ENCODE measurements around the gene XNDC1N. TPM values are rescaled to one million over a fixed set of nuclear protein-coding genes. Genes with fewer than 3 reads are reported as not detected.

Gene XNDC1N
- total RNA-seq, 1 donor = 9.4 TPM

GRCh38 chr11:71955898-71956456, 27.6 kb upstream of the XNDC1N start:
- Histone ChIP-seq H3K4me2 (ENCODE audit: insufficient read depth, low read length) (no peak overlapping the region), H4K20me1 (ENCODE audit: insufficient read depth, low read length) (peaks cover 47% of the 10 kb centered on the region), H3K36me3 (ENCODE audit: insufficient read depth, low read length) (peaks cover 9% of the 10 kb centered on the region), H3K79me2 (ENCODE audit: insufficient read depth, low read length) (peaks cover 83% of the 10 kb centered on the region), H3K9me3 (ENCODE audit: low read depth, low read length) (no peaks in the 10 kb centered on the region), H3K4me3 (ENCODE audit: insufficient read depth, low read length) (no peak overlapping the region), H3K4me1 (ENCODE audit: insufficient read depth, low read length) (no peaks in the 10 kb centered on the region), H3K27me3 (ENCODE audit: insufficient read depth, low read length) (no peaks in the 10 kb centered on the region), H3K27ac (ENCODE audit: low read depth, low read length) (no peak overlapping the region), H2AFZ (ENCODE audit: low read length) (no peak overlapping the region)
- peak; percentile 58 for DNase-seq (ENCODE audit: insufficient read length, low spot score, missing footprints)
- no peak for TF ChIP-seq CTCF (IDR thresholded peaks at IDR 0.05; ENCODE audit: extremely low read depth, low read depth, low read length)

- no peak for TF ChIP-seq CTCF (IDR thresholded peaks at IDR 0.05; ENCODE audit: extremely low read depth, low read depth, low read length)
- Histone ChIP-seq H3K9me3 (ENCODE audit: low read depth, low read length) (no peaks in the 10 kb centered on the region), H2AFZ (ENCODE audit: low read length) (no peak overlapping the region), H3K4me3 (ENCODE audit: insufficient read depth, low read length) (no peak overlapping the region), H3K79me2 (ENCODE audit: insufficient read depth, low read length) (peaks cover 96% of the 10 kb centered on the region), H3K4me1 (ENCODE audit: insufficient read depth, low read length) (peaks cover 15% of the 10 kb centered on the region), H3K36me3 (ENCODE audit: insufficient read depth, low read length) (no peaks in the 10 kb centered on the region), H4K20me1 (ENCODE audit: insufficient read depth, low read length) (peaks cover 41% of the 10 kb centered on the region), H3K27me3 (ENCODE audit: insufficient read depth, low read length) (no peaks in the 10 kb centered on the region), H3K27ac (ENCODE audit: low read depth, low read length) (no peak overlapping the region), H3K4me2 (ENCODE audit: insufficient read depth, low read length) (no peak overlapping the region)
- DNase-seq (ENCODE audit: insufficient read length, low spot score, missing footprints) = no peak
These were observed 23.4 kb upstream of the XNDC1N start for GRCh38 chr11:71951741-71952310.

GRCh38 chr11:71949034-71949433, 20.6 kb upstream of the XNDC1N start:
- H4K20me1 ChIP-seq (ENCODE audit: insufficient read depth, low read length) = peaks cover 16% of the 10 kb centered on the region

More at GRCh38 chr11:71949034-71949433, 20.6 kb upstream of the XNDC1N start:
- no peak for TF ChIP-seq CTCF (IDR thresholded peaks at IDR 0.05; ENCODE audit: extremely low read depth, low read depth, low read length)
- DNase-seq (ENCODE audit: insufficient read length, low spot score, missing footprints) = no peak
- H3K27me3 ChIP-seq (ENCODE audit: insufficient read depth, low read length) = no peaks in the 10 kb centered on the region
- H3K79me2 ChIP-seq (ENCODE audit: insufficient read depth, low read length) = peaks cover 75% of the 10 kb centered on the region
- no peak overlapping the region for H3K4me3 ChIP-seq (ENCODE audit: insufficient read depth, low read length)
- H3K4me1 ChIP-seq (ENCODE audit: insufficient read depth, low read length) = peaks cover 41% of the 10 kb centered on the region
- no peaks in the 10 kb centered on the region for H3K9me3 ChIP-seq (ENCODE audit: low read depth, low read length)
- H3K4me2 ChIP-seq (ENCODE audit: insufficient read depth, low read length) = no peak overlapping the region
- no peaks in the 10 kb centered on the region for H3K36me3 ChIP-seq (ENCODE audit: insufficient read depth, low read length)
- no peak overlapping the region for H3K27ac ChIP-seq (ENCODE audit: low read depth, low read length)
- no peak overlapping the region for H2AFZ ChIP-seq (ENCODE audit: low read length)
